ENCODE data around the gene TNNI2.

Gene TNNI2

GRCh38 chr11:1832920-1833295 lies 5.9 kb upstream of the TNNI2 start:
- DNase-seq (ENCODE audit: low read depth in 1 of 2, low spot score in 1 of 2), result no peak

GRCh38 chr11:1834062-1834610 lies 4.6 kb upstream of the TNNI2 start:
- DNase-seq (ENCODE audit: low read depth in 1 of 2, low spot score in 1 of 2), result no peak

GRCh38 chr11:1834779-1835670 lies 3.8 kb upstream of the TNNI2 start, which contains the start of gene SYT8:
Gene SYT8, plus strand, starts transcription at chr11:1834990. Its CDS starts 116 bp downstream, at chr11:1835106.
- no peak for DNase-seq (ENCODE audit: low read depth in 1 of 2, low spot score in 1 of 2)

GRCh38 chr11:1835671-1836010 lies 3.1 kb upstream of the TNNI2 start:
- no peak for DNase-seq (ENCODE audit: low read depth in 1 of 2, low spot score in 1 of 2)

- no peak for DNase-seq (ENCODE audit: low read depth in 1 of 2, low spot score in 1 of 2)
Measured at GRCh38 chr11:1836011-1836945, 2.5 kb upstream of the TNNI2 start.

- DNase-seq (ENCODE audit: low read depth in 1 of 2, low spot score in 1 of 2), result peak; percentile 57 to 61
Measured at GRCh38 chr11:1837171-1838076, 1.4 kb upstream of the TNNI2 start.

GRCh38 chr11:1838077-1838425 lies 730 bp upstream of the TNNI2 start:
- no peak for DNase-seq (ENCODE audit: low read depth in 1 of 2, low spot score in 1 of 2)

DNA sequence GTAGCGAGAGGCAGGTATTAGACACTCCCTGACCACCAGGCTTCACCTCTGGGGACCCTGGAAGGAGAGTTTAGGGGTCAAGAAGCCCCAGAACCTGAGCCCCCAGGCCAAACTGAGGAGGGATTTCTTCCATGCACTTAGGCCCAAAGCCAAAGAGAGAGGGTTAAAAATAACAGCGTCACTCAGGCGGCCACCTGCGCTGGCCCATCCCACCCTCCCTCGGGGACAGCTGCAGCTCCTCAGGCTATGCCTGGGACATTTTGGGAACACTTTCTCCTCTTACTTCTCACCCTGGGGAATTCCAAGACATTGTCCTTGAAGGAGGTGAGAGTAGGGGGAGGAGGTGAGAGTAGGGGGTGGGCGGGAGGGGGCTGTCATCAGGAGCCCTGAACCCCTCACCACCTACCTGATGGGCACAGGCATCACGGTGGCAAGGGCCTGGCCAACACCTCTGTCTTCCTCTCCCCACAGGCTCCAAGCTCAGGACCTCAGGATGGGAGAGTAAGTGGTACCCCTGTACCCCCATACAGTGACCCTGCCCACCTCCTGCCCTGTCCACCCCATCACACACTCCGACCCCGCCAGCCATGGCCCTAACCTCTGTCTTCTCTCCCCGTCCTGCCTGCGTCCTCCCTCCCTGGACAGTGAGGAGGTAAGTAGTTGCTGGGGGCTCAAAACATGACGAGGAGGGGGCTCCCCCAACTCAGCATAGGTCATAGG lies 583 bp downstream of the TNNI2 start:
- no peak for DNase-seq (ENCODE audit: low read depth in 1 of 2, low spot score in 1 of 2)

DNA sequence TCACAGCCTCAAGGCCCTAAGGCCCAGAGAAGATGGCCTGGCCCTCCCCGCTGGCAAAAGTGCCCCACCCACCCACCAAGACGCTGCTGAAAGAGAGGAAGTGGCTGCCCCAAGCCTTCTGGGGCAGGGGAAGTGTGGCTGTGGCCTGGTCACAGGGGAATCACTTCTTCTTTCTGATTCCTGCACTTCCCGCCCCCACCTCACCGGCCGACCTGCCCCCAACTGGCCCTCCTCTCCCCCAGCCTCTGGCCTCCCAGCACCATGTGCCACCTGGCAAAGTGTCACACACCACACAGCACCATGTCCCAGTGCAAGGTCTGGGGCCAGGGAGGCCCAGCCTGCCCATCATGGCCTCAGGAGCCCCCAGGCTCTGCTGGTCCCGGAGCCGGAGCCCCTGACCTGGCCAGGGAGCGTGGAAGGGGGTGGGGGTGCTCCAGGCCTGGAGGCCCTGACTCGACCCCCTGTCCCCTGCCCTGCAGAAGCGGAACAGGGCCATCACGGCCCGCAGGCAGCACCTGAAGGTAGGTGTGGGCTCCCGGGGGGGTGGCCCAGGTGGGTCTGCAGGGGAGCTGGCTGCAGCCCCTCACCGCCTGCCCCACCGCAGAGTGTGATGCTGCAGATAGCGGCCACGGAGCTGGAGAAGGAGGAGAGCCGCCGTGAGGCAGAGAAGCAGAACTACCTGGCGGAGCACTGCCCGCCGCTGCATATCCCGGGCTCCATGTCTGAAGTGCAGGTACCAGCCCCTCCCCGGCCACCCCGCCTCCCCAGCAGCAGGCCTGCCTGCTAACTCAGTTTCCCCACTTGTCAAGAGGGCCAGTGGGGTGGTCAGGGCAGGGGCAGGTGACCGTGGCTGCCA lies 1.4 kb downstream of the TNNI2 start:
- no peak for DNase-seq (ENCODE audit: low read depth in 1 of 2, low spot score in 1 of 2)

GRCh38 chr11:1840780-1841480 lies 2.1 kb downstream of the TNNI2 start:
- DNase-seq (ENCODE audit: low read depth in 1 of 2, low spot score in 1 of 2), result no peak

DNA sequence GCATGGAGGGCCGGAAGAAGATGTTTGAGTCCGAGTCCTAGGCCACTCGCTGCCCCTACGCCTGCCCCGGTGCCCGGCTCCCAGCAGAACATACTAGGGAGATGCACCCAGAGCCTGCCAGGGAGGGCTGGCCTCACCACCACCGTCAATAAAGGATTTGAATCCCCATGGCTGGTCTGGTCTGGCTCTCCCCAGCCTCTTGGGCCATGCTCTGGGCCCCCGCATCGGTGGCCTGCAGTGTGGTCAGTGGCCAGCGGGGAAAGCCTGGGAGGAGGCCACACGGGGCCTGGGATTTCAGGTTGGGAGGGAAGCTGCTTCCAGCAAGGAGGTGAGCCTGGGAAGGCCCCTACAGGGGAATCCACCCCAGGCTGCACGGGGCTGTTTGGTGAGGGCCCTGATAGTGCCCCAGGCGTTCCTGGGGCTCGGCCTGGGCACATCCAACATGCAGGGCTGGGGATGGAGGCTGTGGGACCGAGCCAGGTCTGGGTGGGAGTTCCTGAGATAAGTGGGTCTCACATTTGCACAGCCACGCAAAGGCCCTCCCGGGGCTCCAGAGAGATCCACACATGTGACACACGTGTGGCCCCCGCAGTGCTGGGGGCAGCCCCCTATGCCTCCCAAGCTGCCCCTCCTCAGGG lies 2.8 kb downstream of the TNNI2 start:
- DNase-seq (ENCODE audit: low read depth in 1 of 2, low spot score in 1 of 2), result no peak

DNA sequence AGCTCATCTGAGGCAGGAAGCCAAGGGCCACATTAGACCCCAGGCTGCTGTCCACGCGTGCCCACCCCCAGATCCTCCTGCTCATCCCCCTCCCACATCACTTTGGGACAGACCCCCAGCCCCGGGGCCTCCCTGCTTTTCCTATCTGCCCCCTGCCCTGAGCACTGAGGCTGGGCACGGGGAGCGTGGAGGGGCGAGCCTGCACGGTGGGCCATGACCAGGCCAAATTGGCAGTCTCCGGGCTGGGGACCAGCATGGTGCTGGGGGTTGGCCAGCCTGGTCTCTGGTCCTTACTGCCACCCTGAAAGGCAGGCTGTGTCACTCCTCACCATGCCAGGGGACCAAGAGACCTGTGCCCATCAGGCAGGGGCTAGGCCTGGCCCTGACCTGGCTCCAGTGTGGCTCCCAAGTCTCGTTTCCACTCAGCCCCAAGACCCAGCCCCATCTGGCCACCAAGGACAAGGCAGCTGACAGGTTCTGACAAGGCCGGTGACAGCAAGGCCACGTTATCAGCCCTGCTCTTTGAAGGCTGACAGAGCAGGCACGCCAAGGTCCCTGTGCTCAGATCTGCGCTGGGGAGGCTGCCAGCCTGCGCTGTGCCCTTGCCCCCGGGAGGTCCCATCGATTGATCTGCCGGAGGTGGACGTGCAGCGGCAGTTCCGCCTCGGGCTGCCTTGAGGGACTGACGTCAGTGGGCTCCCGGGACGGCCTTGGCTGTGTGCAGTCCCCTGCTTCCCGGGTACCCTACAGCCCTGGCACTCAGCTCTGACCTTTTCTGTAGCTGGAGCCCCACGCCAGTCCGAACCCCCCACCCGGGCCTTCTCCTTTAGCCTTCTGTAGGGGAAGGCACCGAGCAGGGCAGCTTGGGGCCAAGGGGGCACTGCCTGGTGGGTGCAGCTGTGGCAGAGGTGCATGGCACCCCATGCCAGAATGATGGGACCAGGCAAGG lies 3.6 kb downstream of the TNNI2 start:
- DNase-seq (ENCODE audit: low read depth in 1 of 2, low spot score in 1 of 2), result no peak

- DNase-seq (ENCODE audit: low read depth in 1 of 2, low spot score in 1 of 2), result no peak
Measured at GRCh38 chr11:1843098-1843473, 4.3 kb downstream of the TNNI2 start.

GRCh38 chr11:1843796-1844195 lies 5.0 kb downstream of the TNNI2 start:
- no peak for DNase-seq (ENCODE audit: low read depth in 1 of 2, low spot score in 1 of 2)

DNA sequence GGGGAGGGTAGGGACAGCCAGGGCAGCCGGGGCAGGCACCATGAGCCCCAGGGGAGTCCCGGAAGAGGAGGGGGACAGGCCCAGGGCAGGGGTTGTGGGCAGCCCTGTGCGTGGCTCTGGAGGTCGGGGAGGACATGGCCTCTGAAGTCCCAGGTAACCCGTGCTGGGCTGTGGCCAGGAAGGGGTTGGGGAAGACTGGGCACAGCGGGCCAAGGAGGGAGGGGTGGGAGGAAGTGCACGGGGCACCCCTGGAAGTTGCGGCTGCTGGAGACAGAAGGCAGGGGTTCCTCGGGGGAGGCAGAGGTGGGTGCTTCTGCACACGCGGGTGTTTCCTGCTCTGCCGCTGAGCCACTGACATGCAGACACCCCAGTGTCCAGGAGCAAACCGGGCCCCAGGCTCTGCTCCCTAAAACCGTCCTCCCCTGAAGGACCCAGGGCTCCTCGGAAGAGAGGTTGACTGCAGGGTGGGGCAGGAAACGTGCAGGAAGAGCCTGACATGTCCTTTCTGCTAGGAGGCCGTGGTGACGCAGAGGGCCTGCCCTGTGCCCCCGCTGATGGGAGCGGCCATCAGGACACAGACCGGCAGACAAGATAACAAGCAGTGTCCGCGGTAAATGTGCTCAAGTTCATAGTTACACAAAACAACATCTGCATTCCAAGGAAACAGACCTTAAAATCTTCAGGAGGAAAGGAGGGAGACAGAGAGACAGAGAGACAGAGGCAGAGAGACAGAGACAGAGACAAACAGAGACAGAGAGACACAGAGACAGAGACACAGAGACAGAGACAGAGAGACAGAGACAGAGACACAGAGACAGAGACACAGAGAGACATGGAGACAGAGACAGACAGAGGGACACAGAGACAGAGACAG lies 5.7 kb downstream of the TNNI2 start:
- no peak for DNase-seq (ENCODE audit: low read depth in 1 of 2, low spot score in 1 of 2)

- no peak for DNase-seq (ENCODE audit: low read depth in 1 of 2, low spot score in 1 of 2)
Measured at GRCh38 chr11:1845095-1845429, 6.3 kb downstream of the TNNI2 start.
